Measurements from ENCODE around the gene CDS2. TPM values are rescaled to one million over a fixed set of nuclear protein-coding genes. Genes with fewer than 3 reads are reported as not detected.

Gene CDS2
- total and polyA plus RNA-seq, 2 of the 13 experiments (the other 11 are each of a cell fraction or from before 2014, with no cell fraction given) = 81.3 to 153 TPM

- TF ChIP-seq GRHL1 (CRISPR knock-in tag; conservative IDR thresholded peaks at IDR 0.05) (no peak), DPF2 (CRISPR knock-in tag; IDR thresholded peaks at IDR 0.05; ENCODE audit: borderline replicate concordance, low read depth) (peak; percentile 70; the same call in 1 of the 2 replicates), PCBP1 (IDR thresholded peaks at IDR 0.05; ENCODE audit: borderline replicate concordance, low read depth, low read length) (no peak), NR3C1 (CRISPR knock-in tag; IDR thresholded peaks at IDR 0.05) (no peak), SMAD1 (CRISPR knock-in tag; IDR thresholded peaks at IDR 0.05; ENCODE audit: borderline replicate concordance, low read depth) (peak; percentile 52; the same call in 1 of the 2 replicates), FOXA1 (IDR thresholded peaks at IDR 0.05) (no peak), FOXA1 (CRISPR knock-in tag; IDR thresholded peaks at IDR 0.05) (peak; percentile 78), ZNF234 (CRISPR knock-in tag; conservative IDR thresholded peaks at IDR 0.05) (no peak), SKIL (CRISPR knock-in tag; IDR thresholded peaks at IDR 0.05; ENCODE audit: borderline replicate concordance) (no peak), SMARCC2 (IDR thresholded peaks at IDR 0.05) (no peak), MEIS2 (CRISPR knock-in tag; IDR thresholded peaks at IDR 0.05) (peak; percentile 93), ZNF776 (CRISPR knock-in tag; IDR thresholded peaks at IDR 0.05) (no peak; the same call in 1 of the 2 replicates), JUN (CRISPR knock-in tag; IDR thresholded peaks at IDR 0.05) (no peak), ZNF740 (CRISPR knock-in tag; IDR thresholded peaks at IDR 0.05) (no peak; the same call in 1 of the 2 replicates), GATAD1 (CRISPR knock-in tag; IDR thresholded peaks at IDR 0.05) (peak; percentile 31; the same call in 1 of the 2 replicates), POLR2A (IDR thresholded peaks at IDR 0.05; ENCODE audit: insufficient read depth in 1 of 2, low read depth in 2 of 2, low read length in 2 of 2) (peak; percentile 57 to 77; a peak in 3 of 4 replicates), PLSCR1 (CRISPR knock-in tag; IDR thresholded peaks at IDR 0.05; ENCODE audit: borderline replicate concordance) (no peak), ZNF816 (CRISPR knock-in tag; IDR thresholded peaks at IDR 0.05; ENCODE audit: borderline replicate concordance) (peak; percentile 54; the same call in 1 of the 2 replicates), SRF (IDR thresholded peaks at IDR 0.05; ENCODE audit: low read depth, low read length) (no peak), CREM (IDR thresholded peaks at IDR 0.05) (peak; percentile 42; the same call in 1 of the 2 replicates), CREM (CRISPR knock-in tag; IDR thresholded peaks at IDR 0.05) (no peak), ZNF484 (CRISPR knock-in tag; IDR thresholded peaks at IDR 0.05; ENCODE audit: borderline replicate concordance, low read depth) (no peak), DMTF1 (CRISPR knock-in tag; IDR thresholded peaks at IDR 0.05) (no peak)
These were observed 23.6 kb downstream of the CDS2 start (continued) for GRCh38 chr20:5150226-5151076.

Measured in HepG2 (cell line).